HG03558 (cell line): ENCODE data around the gene CSTF2T.

Experiments used
- ATAC-seq: cut with Tn5 transposase; IDR thresholded peaks from one replicate; pipeline ENCODE4 v1.9.1; 2021; ENCODE audit warnings: moderate number of reproducible peaks; ENCODE audit not compliant: unreplicated experiment; ENCODE audit errors: extremely low read depth

The CSTF2T gene

DNA sequence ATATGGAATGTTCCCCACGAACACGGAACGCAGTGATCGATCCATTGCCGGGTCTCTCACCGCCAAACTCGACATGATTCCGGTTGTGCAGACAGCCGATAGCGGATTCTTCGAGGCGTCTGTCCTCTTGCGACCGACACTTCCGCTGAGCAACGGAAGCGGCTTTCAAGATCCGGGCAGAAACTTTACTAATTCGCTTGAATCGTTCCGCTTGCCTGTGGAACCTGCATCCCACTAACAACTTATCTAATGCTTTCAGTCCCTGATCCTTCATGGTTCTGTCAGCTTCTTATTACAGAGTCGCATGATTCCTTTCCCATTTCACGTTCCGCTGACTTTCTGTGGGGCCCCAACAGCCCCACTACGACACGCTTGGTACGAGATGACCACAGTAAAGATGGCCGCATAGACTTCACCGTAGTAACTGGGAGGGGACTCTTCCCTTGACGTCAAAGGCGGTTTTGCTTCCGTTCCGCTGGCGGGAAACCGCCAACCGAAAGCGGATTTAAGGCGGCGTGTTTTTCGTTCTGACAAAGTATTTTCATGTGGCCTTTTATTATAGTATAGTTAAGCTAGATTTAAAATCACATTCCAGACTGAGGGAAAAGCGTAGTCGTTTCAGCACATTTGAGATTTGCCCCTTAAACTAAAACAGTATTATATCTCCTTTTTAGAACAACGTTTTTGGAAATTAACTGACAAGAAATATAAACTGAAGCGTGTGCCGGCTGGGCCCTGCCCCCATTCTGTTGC lies at the start of gene CSTF2T:
CSTF2T (minus strand) TSS at position 121 of the 753 bp plus-strand sequence; CDS start at position 75, 46 bp downstream.
- ATAC-seq = peak; percentile 84

DNA sequence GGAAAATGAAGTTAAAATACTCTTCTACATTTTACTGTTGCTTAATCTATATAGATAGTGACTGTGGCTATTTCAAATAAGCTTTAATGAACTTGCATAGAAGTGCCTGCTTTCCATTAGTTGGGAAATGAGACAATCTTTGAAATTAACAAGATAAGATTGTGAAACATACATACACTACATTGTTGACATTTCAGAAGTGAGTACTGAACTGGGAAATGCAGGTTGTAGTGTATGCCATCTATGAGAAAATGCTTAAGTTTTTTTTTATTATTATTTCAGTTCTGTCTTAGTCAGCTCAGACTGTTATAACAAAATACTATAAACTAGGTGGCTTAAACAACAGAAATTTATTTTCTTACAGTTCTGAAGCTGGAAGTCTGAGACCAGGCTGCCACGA lies 49.6 kb upstream of the CSTF2T start:
- ATAC-seq = no peak

DNA sequence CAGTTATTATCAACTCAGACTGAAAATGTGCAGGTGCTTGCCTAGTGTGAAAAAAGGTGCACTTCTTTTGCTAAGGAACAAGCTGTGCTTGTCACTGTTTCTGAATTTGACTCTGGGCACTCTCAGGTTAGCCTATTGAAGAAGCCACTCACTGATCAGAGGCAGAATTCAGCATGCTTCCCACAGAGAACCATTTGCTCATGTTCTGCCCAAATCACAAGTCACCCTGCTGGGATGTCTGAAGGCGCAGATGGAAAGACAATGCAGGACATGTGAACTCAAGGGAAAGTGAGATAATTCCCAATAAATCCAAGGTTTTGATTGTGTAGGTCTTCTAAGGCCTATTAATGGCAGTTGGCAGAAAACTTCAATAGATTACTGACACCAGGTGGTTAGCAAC lies 47.8 kb upstream of the CSTF2T start:
- ATAC-seq = no peak

DNA sequence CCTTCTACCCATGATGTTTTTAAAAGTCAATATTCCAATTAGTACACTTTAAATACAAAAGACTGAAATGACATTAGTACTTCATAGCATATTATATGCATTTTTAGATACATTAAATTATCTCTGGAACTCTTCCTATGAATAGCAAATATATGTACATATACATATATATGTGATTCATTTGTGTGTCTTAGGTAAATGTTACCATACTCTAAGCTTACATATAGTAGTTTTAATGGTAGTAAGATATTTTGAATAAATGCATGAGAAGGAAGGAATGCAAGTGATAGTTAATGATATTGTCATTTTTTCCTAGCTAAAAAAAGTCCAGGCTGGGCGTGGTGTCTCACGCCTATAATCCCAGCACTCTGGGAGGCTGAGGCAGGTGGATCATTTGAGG lies 46.0 kb upstream of the CSTF2T start:
- ATAC-seq = no peak

DNA sequence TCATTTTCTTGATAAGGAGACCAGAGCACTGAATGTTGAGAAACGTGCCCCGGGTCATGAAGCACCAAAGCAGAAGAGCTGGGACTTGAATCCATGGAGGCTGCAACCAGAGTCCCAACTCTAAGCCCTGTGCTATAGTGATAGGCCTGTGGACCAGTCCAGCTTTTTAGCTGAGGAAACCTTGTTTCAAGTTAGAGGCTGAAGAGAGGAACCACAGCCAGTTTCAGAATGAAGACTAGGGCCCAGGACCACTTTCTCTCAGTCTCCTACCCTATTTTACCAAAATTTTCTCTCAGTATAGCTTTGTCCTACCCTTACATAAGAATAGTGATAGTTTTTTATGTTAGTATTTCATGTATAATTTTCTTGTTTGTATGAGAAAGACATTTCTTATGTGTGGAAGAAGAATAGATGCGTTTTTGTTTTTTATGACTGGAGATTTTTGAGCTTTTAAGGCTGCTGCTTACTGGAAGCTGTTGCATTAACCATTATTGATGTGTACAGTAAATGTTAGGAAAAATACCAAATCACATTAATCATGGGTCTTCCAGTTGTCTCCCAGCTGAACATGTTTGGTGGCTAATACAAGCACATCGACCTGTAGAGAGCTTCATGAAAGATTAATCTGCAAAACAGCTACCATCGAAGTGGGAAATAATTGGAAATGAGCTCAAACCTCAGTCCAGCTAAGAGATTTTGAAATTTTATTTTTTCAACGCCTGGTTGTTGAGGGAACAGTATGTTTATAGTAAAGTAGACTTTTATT lies 45.0 kb upstream of the CSTF2T start:
- ATAC-seq = peak; percentile 39

GRCh38 chr10:51743146-51743545 lies 43.8 kb upstream of the CSTF2T start:
- ATAC-seq = peak; percentile 87

- no peak for ATAC-seq
Measured at GRCh38 chr10:51733057-51733456, 33.7 kb upstream of the CSTF2T start.

DNA sequence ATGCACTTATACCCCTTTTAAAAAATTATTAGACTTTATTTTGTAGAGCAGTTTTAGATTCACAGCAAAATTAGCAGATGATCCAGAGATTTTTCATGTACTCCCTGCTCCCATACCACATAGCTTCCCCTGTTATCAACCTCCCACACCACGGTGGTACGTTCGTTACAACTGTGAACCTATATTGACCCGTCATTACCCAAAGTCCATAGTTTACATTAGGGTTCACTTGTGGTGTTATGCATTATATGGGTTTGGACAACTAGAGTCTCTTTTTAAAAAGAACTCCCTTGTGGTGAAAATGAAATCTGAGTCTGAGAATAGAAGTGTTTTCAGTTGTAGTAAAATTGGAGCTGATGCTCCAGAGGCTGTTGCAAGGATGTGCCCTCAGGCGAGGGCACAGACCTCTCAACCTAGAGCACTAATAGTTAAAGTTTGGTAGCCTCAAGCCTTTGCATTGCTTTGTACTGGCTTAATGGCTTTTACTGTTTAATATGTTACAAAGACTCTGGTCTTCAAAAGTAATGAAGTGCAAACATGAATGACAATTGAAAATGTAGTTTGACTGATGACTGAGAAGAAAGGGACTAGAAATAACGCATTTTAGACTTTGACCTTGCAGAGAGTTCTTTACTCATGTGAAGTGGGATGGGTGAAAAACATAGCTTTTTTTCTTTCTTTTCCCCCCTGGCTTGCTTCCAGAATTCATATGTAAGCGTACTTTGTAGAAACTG lies 30.6 kb upstream of the CSTF2T start:
- no peak for ATAC-seq

GRCh38 chr10:51724038-51724437 lies 24.6 kb upstream of the CSTF2T start:
- no peak for ATAC-seq

DNA sequence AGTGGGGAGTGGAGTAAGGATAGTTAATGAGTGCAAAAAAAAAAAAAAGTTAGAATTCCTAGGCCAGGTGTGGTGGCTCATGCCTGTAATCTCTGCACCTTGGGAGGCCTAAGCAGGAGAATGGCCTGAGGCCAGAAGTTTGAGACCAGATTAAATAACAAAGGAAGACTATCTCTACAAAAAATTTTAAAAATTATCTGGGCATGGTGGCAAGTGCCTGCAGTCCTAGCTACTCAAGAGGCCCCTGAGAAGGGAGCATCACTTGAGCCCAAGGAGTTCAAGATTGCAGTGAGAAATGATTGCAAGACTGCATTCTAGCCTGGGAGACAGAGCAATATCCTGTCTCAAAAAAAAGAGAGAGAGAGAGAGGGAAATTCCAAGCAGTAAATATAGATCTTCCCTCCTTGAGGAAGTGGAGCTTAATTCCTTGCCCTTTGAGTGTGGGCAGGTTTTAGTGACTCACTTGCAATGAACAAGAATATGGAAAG lies 19.5 kb upstream of the CSTF2T start:
- no peak for ATAC-seq

- ATAC-seq = no peak
Measured at GRCh38 chr10:51716981-51717380, 17.6 kb upstream of the CSTF2T start.

GRCh38 chr10:51711519-51711891 lies 12.1 kb upstream of the CSTF2T start:
- ATAC-seq = no peak

DNA sequence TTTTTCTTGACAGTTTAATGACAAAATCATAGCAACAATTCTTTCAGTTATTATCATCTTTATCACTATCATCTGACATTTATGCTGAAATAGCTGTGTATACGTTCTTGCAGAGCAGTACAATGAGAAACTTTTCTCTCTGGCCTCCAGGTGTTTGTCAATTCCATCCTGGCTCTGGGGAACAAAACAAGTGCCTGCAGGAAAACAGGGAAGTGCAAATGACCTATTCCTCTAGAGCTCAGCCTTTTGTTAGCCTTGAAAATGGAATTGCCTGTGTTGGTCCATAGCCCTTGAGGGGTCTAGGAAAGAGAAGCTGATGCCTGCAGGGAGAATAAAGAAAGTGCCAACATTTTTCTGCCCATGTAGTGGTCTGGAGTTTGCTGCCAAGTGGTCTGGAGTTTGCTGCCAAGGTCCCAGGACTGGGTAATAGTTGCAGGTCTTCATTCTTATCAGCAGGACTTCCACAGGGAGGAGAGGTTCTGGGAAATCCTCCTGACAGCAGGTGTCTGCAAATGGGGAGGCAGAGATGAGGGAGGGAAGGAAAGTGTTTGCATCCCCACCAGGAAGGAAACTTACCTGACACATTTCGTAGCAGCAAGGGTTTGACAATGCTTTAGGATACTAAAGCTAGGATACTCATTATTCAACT lies 10.1 kb upstream of the CSTF2T start:
- no peak for ATAC-seq

GRCh38 chr10:51708609-51709008 lies 9.2 kb upstream of the CSTF2T start:
- no peak for ATAC-seq

- ATAC-seq = no peak
Measured at GRCh38 chr10:51707821-51708424, 8.5 kb upstream of the CSTF2T start.

GRCh38 chr10:51707392-51707791 lies 8.0 kb upstream of the CSTF2T start:
- no peak for ATAC-seq

DNA sequence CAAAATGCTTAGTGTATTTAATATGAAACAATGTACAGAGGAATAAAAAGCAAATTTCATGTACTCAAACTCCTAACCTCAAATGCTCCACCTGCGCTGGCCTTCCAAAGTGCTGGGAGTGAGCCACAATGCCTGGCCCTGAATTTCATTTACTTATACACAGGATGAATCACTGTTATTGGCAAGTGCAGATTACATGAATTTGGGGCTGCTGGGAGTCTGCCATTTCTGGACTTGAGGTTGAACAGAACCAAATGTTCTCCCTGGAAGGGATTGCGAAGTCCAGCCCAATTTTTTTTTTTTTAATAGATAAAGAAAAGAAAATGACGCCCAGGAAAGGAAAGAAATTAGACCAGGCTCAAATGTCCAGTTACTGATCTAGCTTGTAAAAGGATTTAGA lies 6.8 kb upstream of the CSTF2T start:
- no peak for ATAC-seq

DNA sequence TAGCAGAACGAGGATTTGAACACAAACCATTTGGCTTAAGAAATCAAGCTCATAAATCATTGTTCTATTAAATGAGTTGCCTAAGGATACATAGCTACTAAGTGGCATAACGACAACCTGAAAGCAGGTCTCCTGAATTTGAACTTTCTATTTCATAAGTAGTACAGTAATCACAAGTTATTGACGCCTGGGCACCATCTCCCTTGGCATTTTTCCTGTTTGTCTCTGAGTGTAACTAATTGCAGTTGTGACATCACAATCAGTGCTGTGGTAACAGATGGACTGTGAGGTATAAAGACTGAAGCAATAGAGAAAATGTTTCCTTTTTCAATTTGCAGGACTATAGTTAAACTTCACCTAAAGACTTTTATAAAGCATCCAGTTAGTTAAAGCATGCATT lies 6.4 kb upstream of the CSTF2T start:
- ATAC-seq = no peak

- no peak for ATAC-seq
Measured at GRCh38 chr10:51700228-51700817, 928 bp upstream of the CSTF2T start.

GRCh38 chr10:51699145-51699474 lies 285 bp downstream of the CSTF2T start:
- peak; percentile 15 for ATAC-seq
